NCI-H82 treated with DMSO at 0.1 percent for 48 hours (cell line): Measurements from ENCODE around the gene TRMU.

Experiments
- DNase-seq: peaks from one replicate; lab custom pipeline; 2025; ENCODE audit not compliant: unreplicated experiment; lab: John Stamatoyannopoulos, UW

Gene TRMU

DNA sequence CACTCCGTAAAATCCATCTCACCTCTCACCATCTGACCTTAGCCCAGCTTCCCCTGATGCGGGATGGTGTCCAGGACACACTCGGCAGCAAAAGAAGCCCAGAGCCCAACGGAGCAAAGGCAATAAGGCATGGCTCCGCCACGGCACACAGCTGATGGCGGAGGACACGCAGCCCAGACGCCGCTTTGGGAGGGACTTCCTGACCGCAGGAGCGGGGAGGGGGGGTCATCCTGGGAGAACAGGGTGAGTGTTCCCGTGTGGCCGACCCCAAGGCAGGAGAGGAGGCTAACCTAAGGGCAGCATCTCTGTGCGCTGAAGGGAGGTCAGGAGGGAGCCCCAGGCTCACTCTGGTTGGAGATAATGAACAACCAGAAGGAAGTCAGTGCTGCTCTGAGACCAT lies 71.3 kb downstream of the TRMU start:
- DNase-seq: no peak
